Endothelial cell of umbilical vein (primary cell): ENCODE data around the gene UNC119B. TPM values are rescaled to one million over a fixed set of nuclear protein-coding genes. Genes with fewer than 3 reads are reported as not detected.

Experiments used
- BruUV-seq: library from RNA; stranded (reverse); fragments of 400-500 nt; replicated peaks from 2 replicates; lab custom pipeline; 2021; lab: Mats Ljungman, UMichigan
- CTCF ChIA-PET: fragments of 300-600, 350-600 bp; sonication (Branson Sonifier 250); formaldehyde crosslinking; loops from one replicate; lab custom pipeline; 2021; ENCODE audit warnings: antibody characterized with exemption, inconsistent platforms; lab: Charles Lee
- POLR2A ChIA-PET: fragments of 300-600, 350-600 bp; sonication (Branson Sonifier 250); formaldehyde crosslinking; loops from one replicate; lab custom pipeline; 2021; ENCODE audit warnings: antibody characterized with exemption, inconsistent platforms; lab: Charles Lee
- DNase-seq: peaks from one replicate; pipeline ENCODE4 v3.0.0-alpha.2; 2011; ENCODE audit warnings: low read depth, low spot score
- FAIRE-seq: peaks from 2 replicates; lab custom pipeline; 2011; peaks lifted over from hg19 to GRCh38; lab: Jason Lieb, UNC
- H2AFZ ChIP-seq: 2 replicates; pipeline ENCODE4 v1.6.0; 2012; ENCODE audit warnings: low read depth, low read length, control low read depth, inconsistent platforms
- H3K27ac ChIP-seq: 2 replicates; pipeline ENCODE4 v1.5.1; 2011; ENCODE audit warnings: low read depth, mild to moderate bottlenecking, control low read depth, low read length, moderate library complexity; ENCODE audit not compliant: insufficient read depth
- H3K27me3 ChIP-seq, 2 experiments: 2 replicates each; pipeline versions ENCODE4 v1.6.0 to v1.6.1; 2011; ENCODE audit warnings: low read length in 2 of 2, mixed read lengths in 1 of 2; ENCODE audit not compliant: control insufficient read depth in 2 of 2, insufficient read depth in 2 of 2
- H3K36me3 ChIP-seq, 2 experiments: 2 replicates in 1 of 2; 3 replicates in 1 of 2; pipeline ENCODE4 v1.5.1; 2011; ENCODE audit warnings: low read length in 2 of 2, mild to moderate bottlenecking in 1 of 2, moderate library complexity in 1 of 2; ENCODE audit not compliant: control insufficient read depth in 2 of 2, insufficient read depth in 2 of 2; ENCODE audit errors: extremely low read depth in 1 of 2
- H3K4me1 ChIP-seq: 3 replicates; pipeline ENCODE4 v1.5.1; 2011; ENCODE audit warnings: mild to moderate bottlenecking, low read length; ENCODE audit not compliant: control insufficient read depth, insufficient read depth; ENCODE audit errors: extremely low read depth
- H3K4me2 ChIP-seq: 2 replicates; pipeline ENCODE4 v1.6.1; 2011; ENCODE audit warnings: low read length, control low read depth, mixed read lengths; ENCODE audit not compliant: insufficient read depth
- H3K4me3 ChIP-seq, 3 experiments: fragments of 200-600 bp in 1 of 3; sonication (generic), shearing (Covaris generic) in 1 of 3; replicated peaks in 1 of 3; 2 replicates each; pipeline ENCODE4 v1.5.1; 2011 to 2016; ENCODE audit warnings: control low read depth in 3 of 3, low read length in 3 of 3, mild to moderate bottlenecking in 2 of 3, inconsistent platforms in 1 of 3, low read depth in 1 of 3, moderate library complexity in 1 of 3; ENCODE audit not compliant: insufficient read depth in 1 of 3
- H3K79me2 ChIP-seq: 2 replicates; pipeline ENCODE4 v1.6.0; 2012; ENCODE audit warnings: low read length, inconsistent platforms; ENCODE audit not compliant: control insufficient read depth, insufficient read depth
- H3K9ac ChIP-seq: replicated peaks from 2 replicates; pipeline ENCODE3; 2011; ENCODE audit warnings: low read length, control low read depth; ENCODE audit not compliant: insufficient read depth; ENCODE audit errors: extremely low read depth
- H3K9me1 ChIP-seq: replicated peaks from 3 replicates; pipeline ENCODE4 v1.6.0; 2011; ENCODE audit warnings: mild to moderate bottlenecking, low read length; ENCODE audit not compliant: control insufficient read depth, insufficient read depth; ENCODE audit errors: extremely low read depth
- H3K9me3 ChIP-seq: replicated peaks from 2 replicates; pipeline ENCODE4 v1.5.1; 2012; ENCODE audit warnings: low read length, inconsistent platforms; ENCODE audit not compliant: control insufficient read depth, insufficient read depth
- H4K20me1 ChIP-seq: replicated peaks from 2 replicates; pipeline ENCODE3; 2011; ENCODE audit warnings: mild to moderate bottlenecking, low read length; ENCODE audit not compliant: control insufficient read depth, insufficient read depth; ENCODE audit errors: extremely low read depth
- CTCF ChIP-seq, 2 donors: IDR thresholded peaks; 1 replicate in 1 of 2; 2 replicates in 1 of 2; pipeline ENCODE4 v1.5.1; 2011; ENCODE audit warnings: low read length in 2 of 2, mild to moderate bottlenecking in 2 of 2, moderate library complexity in 2 of 2, control low read depth in 1 of 2, inconsistent platforms in 1 of 2, low read depth in 1 of 2; ENCODE audit not compliant: insufficient read depth in 1 of 2; ENCODE audit errors: extremely low read depth in 1 of 2
- EZH2 ChIP-seq: IDR thresholded peaks from 2 replicates; pipeline ENCODE4 v1.6.1; 2012; ENCODE audit warnings: borderline replicate concordance, low read depth, mild to moderate bottlenecking, moderate library complexity, low read length, inconsistent platforms; ENCODE audit not compliant: severe bottlenecking
- FOS ChIP-seq: IDR thresholded peaks from 2 replicates; pipeline ENCODE4 v1.6.1; 2011; ENCODE audit warnings: mild to moderate bottlenecking, low read length, moderate library complexity, borderline replicate concordance; ENCODE audit not compliant: insufficient read depth
- GATA2 ChIP-seq: IDR thresholded peaks from 2 replicates; pipeline ENCODE4 v1.7.0; 2011; ENCODE audit warnings: low read depth, mild to moderate bottlenecking, moderate library complexity, mixed read lengths, low read length; ENCODE audit not compliant: insufficient read length, insufficient read depth
- JUN ChIP-seq: IDR thresholded peaks from 2 replicates; pipeline ENCODE4 v1.6.1; 2011; ENCODE audit warnings: borderline replicate concordance, low read depth; ENCODE audit not compliant: insufficient read length, insufficient read depth
- MAX ChIP-seq: IDR thresholded peaks from 2 replicates; pipeline ENCODE4 v1.6.1; 2011; ENCODE audit not compliant: insufficient read depth, insufficient read length
- MYC ChIP-seq: IDR thresholded peaks from one replicate; pipeline ENCODE4 v1.6.1; 2011; ENCODE audit warnings: mild to moderate bottlenecking, low read depth, low read length
- POLR2A ChIP-seq: IDR thresholded peaks from 2 replicates; pipeline ENCODE4 v1.6.1; 2012; ENCODE audit warnings: low read depth, mild to moderate bottlenecking, control low read depth, low read length
- POLR2AphosphoS5 ChIP-seq: IDR thresholded peaks from 2 replicates; pipeline ENCODE4 v1.6.1; 2012; ENCODE audit warnings: low read depth, mild to moderate bottlenecking, control low read depth, low read length, moderate library complexity; ENCODE audit not compliant: insufficient read depth
- dilution Hi-C: fragments of 300-500 bp; cut with MboI; formaldehyde crosslinking; loops from one replicate; pipeline ENCODE4 v1.15.0; 2019; ENCODE audit warnings: low sequenced_read_pairs; ENCODE audit not compliant: extremely low pct_ligation_motif_present
- intact Hi-C: fragments of 100-400 bp; cut with micrococcal nuclease; formaldehyde crosslinking; loops from one replicate; pipeline ENCODE4 v1.10.0; 2022
- polyA plus RNA-seq, 4 experiments: library from polyadenylated mRNA; depleted of rRNA in 3 of 4; stranded (reverse) in 3 of 4; unstranded in 1 of 4; fragments of >200 nt; gene quantifications; 2 replicates each; pipeline versions ENCODE4 v1.2.1 to v1.2.3, GENCODE V29; 2011 to 2012; ENCODE audit warnings: missing spikeins in 1 of 4
- total RNA-seq: library from RNA; stranded (reverse); gene quantifications from 2 replicates; pipeline ENCODE4 v1.2.3, GENCODE V29; 2021

UNC119B gene
- total and polyA plus RNA-seq, 2 donors (not counting 3 experiments of a cell fraction or from before 2014, with no cell fraction given): 23.1 to 33.7 TPM

- Histone ChIP-seq H3K9me3 (no peaks in the 10 kb centered on the region), H3K9me1 (no peaks in the 10 kb centered on the region), H3K4me3 (no peak overlapping the region), H3K27me3 (no peaks in the 10 kb centered on the region), H4K20me1 (no peaks in the 10 kb centered on the region), H3K4me2 (no peak overlapping the region), H3K27ac (no peak overlapping the region), H3K79me2 (no peaks in the 10 kb centered on the region), H3K9ac (no peak overlapping the region), H2AFZ (no peak overlapping the region), H3K4me1 (no peaks in the 10 kb centered on the region), H3K36me3 (peaks cover 3 to 13% of the 10 kb centered on the region in 2 experiments)
- dilution Hi-C loops: no loop called here
- intact Hi-C loops: no loop called here
- ChIA-PET CTCF (interaction anchor here (1.3 kb wide), 1 partner anchor 56 kb away, joined by 5 read pairs; no protein-coding TSS in a partner anchor), POLR2A (no interaction called here)
- BruUV-seq: no TSS peak
- TF ChIP-seq CTCF (IDR thresholded peaks at IDR 0.05; ENCODE audit: extremely low read depth in 1 of 2, insufficient read depth in 1 of 2, low read depth in 1 of 2, low read length in 2 of 2) (no peak), MYC (no peak)
- DNase-seq (no peak), FAIRE-seq (no peak)
These were observed 4.6 kb upstream of the UNC119B start for GRCh38 chr12:120705618-120706017.

- no peak for FAIRE-seq
- dilution Hi-C loops: no loop called here
These were observed 4.2 kb upstream of the UNC119B start for GRCh38 chr12:120706029-120706428.

More at GRCh38 chr12:120706029-120706428, 4.2 kb upstream of the UNC119B start:
- intact Hi-C loops: no loop called here
- H3K4me2 ChIP-seq: no peak overlapping the region
- no peaks in the 10 kb centered on the region for H4K20me1 ChIP-seq
- BruUV-seq: no TSS peak
- no peaks in the 10 kb centered on the region for H3K27me3 ChIP-seq
- H3K4me3 ChIP-seq: no peak overlapping the region
- ChIA-PET CTCF (interaction anchor here (1.3 kb wide), 1 partner anchor 57 kb away, joined by 5 read pairs; no protein-coding TSS in a partner anchor), POLR2A (no interaction called here)
- no peak for DNase-seq
- H3K79me2 ChIP-seq: peaks cover 3% of the 10 kb centered on the region
- no peaks in the 10 kb centered on the region for H3K9me3 ChIP-seq
- H3K9ac ChIP-seq: no peak overlapping the region
- H3K9me1 ChIP-seq: no peaks in the 10 kb centered on the region
- H2AFZ ChIP-seq: no peak overlapping the region
- H3K27ac ChIP-seq: no peak overlapping the region
- peaks cover under 1% of the 10 kb centered on the region for H3K4me1 ChIP-seq
- peaks cover 2 to 9% of the 10 kb centered on the region in 2 experiments for H3K36me3 ChIP-seq
- TF ChIP-seq FOS (no peak), MAX (no peak), POLR2A (no peak), EZH2 (no peak), JUN (no peak), POLR2AphosphoS5 (no peak), CTCF (IDR thresholded peaks at IDR 0.05; ENCODE audit: extremely low read depth in 1 of 2, insufficient read depth in 1 of 2, low read depth in 1 of 2, low read length in 2 of 2) (no peak), MYC (no peak), GATA2 (no peak)
